ENCODE measurements around the gene CTR9. TPM values are rescaled to one million over a fixed set of nuclear protein-coding genes. Genes with fewer than 3 reads are reported as not detected.
A peak's percentile ranks its signal among the peaks of the same experiment; 100 is the strongest.

The CTR9 gene
- total and polyA plus RNA-seq, 2 of the 13 experiments (the other 11 are each of a cell fraction or from before 2014, with no cell fraction given) = 6.6 to 22.1 TPM

- TF ChIP-seq GATA4 (IDR thresholded peaks at IDR 0.05; ENCODE audit: borderline replicate concordance, low read depth) (no peak; the same call in 1 of the 2 replicates), KLF16 (CRISPR knock-in tag; IDR thresholded peaks at IDR 0.05) (peak in 1 of 2 experiments; percentile 91; a peak in 2 of 4 replicates), XBP1 (CRISPR knock-in tag; IDR thresholded peaks at IDR 0.05) (peak; percentile 81; the same call in 1 of the 2 replicates), NCOR1 (IDR thresholded peaks at IDR 0.05; ENCODE audit: borderline replicate concordance, low read length) (no peak; the same call in 1 of the 2 replicates), ZNF556 (CRISPR knock-in tag; IDR thresholded peaks at IDR 0.05; ENCODE audit: borderline replicate concordance) (peak; percentile 67; the same call in 1 of the 2 replicates), ZNF33A (CRISPR knock-in tag; IDR thresholded peaks at IDR 0.05; ENCODE audit: borderline replicate concordance) (0 out of 2 replicates have a peak, but pooled peaks have one; percentile 65), GATAD2A (CRISPR knock-in tag; IDR thresholded peaks at IDR 0.05) (peak; percentile 41; the same call in 1 of the 2 replicates), SPEN (CRISPR knock-in tag; IDR thresholded peaks at IDR 0.05; ENCODE audit: low read depth) (peak; percentile 97), ADNP (CRISPR knock-in tag; IDR thresholded peaks at IDR 0.05) (no peak), MTF1 (CRISPR knock-in tag; IDR thresholded peaks at IDR 0.05) (no peak), ZSCAN21 (CRISPR knock-in tag; IDR thresholded peaks at IDR 0.05; ENCODE audit: borderline replicate concordance) (peak; percentile 67; the same call in 1 of the 2 replicates), GTF3A (CRISPR knock-in tag; conservative IDR thresholded peaks at IDR 0.05) (peak; percentile 78; the same call in 1 of the 2 replicates), MBNL3 (CRISPR knock-in tag; conservative IDR thresholded peaks at IDR 0.05) (no peak), TRIM24 (CRISPR knock-in tag; IDR thresholded peaks at IDR 0.05) (no peak), ZNF275 (CRISPR knock-in tag; IDR thresholded peaks at IDR 0.05; ENCODE audit: borderline replicate concordance) (peak; percentile 93; the same call in 1 of the 2 replicates), CHD2 (IDR thresholded peaks at IDR 0.05; ENCODE audit: low read depth, low read length) (peak; percentile 70; the same call in 1 of the 2 replicates), CENPT (CRISPR knock-in tag; IDR thresholded peaks at IDR 0.05; ENCODE audit: low read depth) (no peak), ZNF792 (CRISPR knock-in tag; IDR thresholded peaks at IDR 0.05) (peak; percentile 65; the same call in 1 of the 2 replicates), ZNF720 (CRISPR knock-in tag; IDR thresholded peaks at IDR 0.05) (no peak), FOXC1 (CRISPR knock-in tag; IDR thresholded peaks at IDR 0.05; ENCODE audit: borderline replicate concordance) (peak; percentile 93), FOXA1 (IDR thresholded peaks at IDR 0.05) (no peak), FOXA1 (CRISPR knock-in tag; IDR thresholded peaks at IDR 0.05) (peak; percentile 33; the same call in 1 of the 2 replicates), ATF7 (IDR thresholded peaks at IDR 0.05) (no peak), ATF7 (CRISPR knock-in tag; IDR thresholded peaks at IDR 0.05) (no peak), MAFK (conservative IDR thresholded peaks at IDR 0.05 in 1 of 2, IDR thresholded peaks at IDR 0.05 in 1 of 2; ENCODE audit: low read length in 2 of 2) (no peak), JUND (CRISPR knock-in tag; IDR thresholded peaks at IDR 0.05) (no peak), ZNF513 (CRISPR knock-in tag; conservative IDR thresholded peaks at IDR 0.05) (no peak; the same call in 1 of the 2 replicates), JARID2 (CRISPR knock-in tag; IDR thresholded peaks at IDR 0.05; ENCODE audit: insufficient replicate concordance) (no peak), SIX4 (CRISPR knock-in tag; IDR thresholded peaks at IDR 0.05) (0 out of 2 replicates have a peak, but pooled peaks have one; percentile 37), STAG1 (CRISPR knock-in tag; IDR thresholded peaks at IDR 0.05) (peak; percentile 44; the same call in 1 of the 2 replicates), ZBTB1 (CRISPR knock-in tag; IDR thresholded peaks at IDR 0.05; ENCODE audit: borderline replicate concordance) (no peak)
These were observed at the start of gene CTR9 (continued) for GRCh38 chr11:10750838-10751580.

All from HepG2 (cell line).